Lung (tissue), 12 donors: ENCODE results near the gene CNNM4. TPM values are rescaled to one million over a fixed set of nuclear protein-coding genes. Genes with fewer than 3 reads are reported as not detected.

Experiments
- ATAC-seq: fragments of 200-7000 bp; cut with Tn5 transposase; one replicate; pipeline ENCODE4 v1.9.1; 2020; ENCODE audit warnings: moderate number of reproducible peaks; ENCODE audit not compliant: insufficient read depth, low FRiP score
- DNase-seq, 3 donors: peaks; one replicate each; pipeline ENCODE4 v3.0.0-alpha.2; 2013 to 2017
- H3K27ac ChIP-seq, 2 donors: one replicate each; pipeline ENCODE4 v1.5.1; 2013; ENCODE audit warnings: mild to moderate bottlenecking in 2 of 2, moderate library complexity in 2 of 2, control low read depth in 1 of 2, inconsistent platforms in 1 of 2, low read depth in 1 of 2, low read length in 1 of 2
- H3K27me3 ChIP-seq, 3 donors: one replicate each; pipeline ENCODE4 v1.5.1; 2013; ENCODE audit warnings: low read length in 2 of 3; ENCODE audit not compliant: control insufficient read depth in 3 of 3, insufficient read depth in 3 of 3
- H3K36me3 ChIP-seq, 4 donors: one replicate each; pipeline ENCODE4 v1.5.1; 2013; ENCODE audit warnings: low read length in 4 of 4, mild to moderate bottlenecking in 1 of 4, moderate library complexity in 1 of 4; ENCODE audit not compliant: control insufficient read depth in 4 of 4, insufficient read depth in 4 of 4
- H3K4me1 ChIP-seq, 5 donors: one replicate each; pipeline ENCODE4 v1.5.1; 2013; ENCODE audit warnings: low read length in 5 of 5, mild to moderate bottlenecking in 2 of 5, moderate library complexity in 1 of 5; ENCODE audit not compliant: control insufficient read depth in 5 of 5, insufficient read depth in 5 of 5
- H3K4me3 ChIP-seq: one replicate; pipeline ENCODE4 v1.5.1; 2013; ENCODE audit warnings: mild to moderate bottlenecking, control low read depth, moderate library complexity
- H3K9ac ChIP-seq, 2 donors: one replicate each; pipeline ENCODE4 v1.5.1; 2013; ENCODE audit warnings: low read length in 2 of 2, control low read depth in 1 of 2; ENCODE audit not compliant: insufficient read depth in 1 of 2
- H3K9me3 ChIP-seq, 4 donors: one replicate each; pipeline ENCODE4 v1.5.1; 2013; ENCODE audit warnings: low read length in 3 of 4, mild to moderate bottlenecking in 1 of 4, moderate library complexity in 1 of 4; ENCODE audit not compliant: control insufficient read depth in 4 of 4, insufficient read depth in 3 of 4
- WGBS, 2 donors: extraction: QIAGEN DNeasy Blood & Tissue Kit; methylation state at CpG; one replicate each; pipeline ENCODE4 v1.1.7; 2013; 5-methylcytosine and 5-hydroxymethylcytosine counted together
- polyA plus RNA-seq, 2 donors: library from polyadenylated mRNA; stranded (reverse); fragments of 200-250 nt; gene quantifications; one replicate each; pipeline ENCODE4 v1.2.1, GENCODE V29; 2013
- total RNA-seq, 2 donors: library from RNA; depleted of rRNA in 1 of 2; stranded (reverse); fragments of >200 nt in 1 of 2; gene quantifications; one replicate each; pipeline ENCODE4 v1.2.1, GENCODE V29; 2014 to 2021
- TF ChIP-seq, protein P1 (sequence below): IDR thresholded peaks from 2 replicates; pipeline ENCODE4 v1.5.1; 2012; ENCODE audit warnings: mild to moderate bottlenecking; ENCODE audit errors: control extremely low read depth, extremely low read depth
- donor health status: control.
- donor health status: control.
- donor health status: Bipolar disorder and iron deficiency.
- donor health status: healthy.
- donor health status: DM: yes; HTN: yes; CAD: no.

Gene CNNM4
- total and polyA plus RNA-seq, 4 donors: 4.0 to 19.8 (median 12.3) TPM

DNA sequence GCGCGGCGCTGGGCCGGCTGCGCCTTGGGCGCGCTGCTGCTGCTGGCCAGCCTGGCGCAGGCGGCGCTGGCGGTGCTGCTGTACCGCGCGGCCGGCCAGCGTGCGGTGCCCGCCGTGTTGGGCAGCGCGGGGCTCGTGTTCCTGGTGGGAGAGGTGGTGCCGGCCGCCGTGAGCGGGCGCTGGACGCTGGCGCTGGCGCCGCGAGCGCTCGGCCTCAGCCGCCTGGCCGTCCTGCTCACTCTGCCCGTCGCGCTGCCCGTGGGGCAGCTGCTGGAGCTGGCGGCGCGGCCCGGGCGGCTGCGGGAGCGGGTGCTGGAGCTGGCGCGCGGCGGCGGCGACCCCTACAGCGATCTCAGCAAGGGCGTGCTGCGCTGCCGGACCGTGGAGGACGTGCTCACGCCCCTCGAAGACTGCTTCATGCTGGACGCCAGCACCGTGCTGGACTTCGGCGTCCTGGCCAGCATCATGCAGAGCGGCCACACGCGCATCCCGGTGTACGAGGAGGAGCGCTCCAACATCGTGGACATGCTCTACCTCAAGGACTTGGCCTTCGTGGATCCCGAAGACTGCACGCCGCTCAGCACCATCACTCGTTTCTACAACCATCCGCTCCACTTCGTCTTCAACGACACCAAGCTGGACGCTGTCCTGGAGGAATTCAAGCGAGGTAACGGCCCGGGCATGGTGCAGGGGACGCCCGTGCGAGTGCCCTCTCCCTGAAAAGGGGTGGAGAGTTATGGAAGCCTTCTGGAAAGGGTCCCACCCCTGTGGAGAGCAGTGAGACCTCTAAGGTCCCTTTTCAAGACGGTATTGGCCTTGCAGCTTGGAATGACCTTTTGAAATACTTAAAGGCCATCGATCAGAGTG is 56.4 kb downstream of the CNNM4 start:
- H3K9ac ChIP-seq: no peak overlapping the region
- H3K27me3 ChIP-seq: no peaks in the 10 kb centered on the region
- peaks cover 0 to 14% (median 4%) of the 10 kb centered on the region in 4 donors for H3K36me3 ChIP-seq
- ATAC-seq: no peak
- H3K9me3 ChIP-seq: no peaks in the 10 kb centered on the region
- 3 to 7% methylated on average over 68 to 89 of the region's 89 CpGs for WGBS, 2 donors
- peak overlapping the region; percentile 89 for H3K4me3 ChIP-seq
- TF ChIP-seq, protein P1, sequence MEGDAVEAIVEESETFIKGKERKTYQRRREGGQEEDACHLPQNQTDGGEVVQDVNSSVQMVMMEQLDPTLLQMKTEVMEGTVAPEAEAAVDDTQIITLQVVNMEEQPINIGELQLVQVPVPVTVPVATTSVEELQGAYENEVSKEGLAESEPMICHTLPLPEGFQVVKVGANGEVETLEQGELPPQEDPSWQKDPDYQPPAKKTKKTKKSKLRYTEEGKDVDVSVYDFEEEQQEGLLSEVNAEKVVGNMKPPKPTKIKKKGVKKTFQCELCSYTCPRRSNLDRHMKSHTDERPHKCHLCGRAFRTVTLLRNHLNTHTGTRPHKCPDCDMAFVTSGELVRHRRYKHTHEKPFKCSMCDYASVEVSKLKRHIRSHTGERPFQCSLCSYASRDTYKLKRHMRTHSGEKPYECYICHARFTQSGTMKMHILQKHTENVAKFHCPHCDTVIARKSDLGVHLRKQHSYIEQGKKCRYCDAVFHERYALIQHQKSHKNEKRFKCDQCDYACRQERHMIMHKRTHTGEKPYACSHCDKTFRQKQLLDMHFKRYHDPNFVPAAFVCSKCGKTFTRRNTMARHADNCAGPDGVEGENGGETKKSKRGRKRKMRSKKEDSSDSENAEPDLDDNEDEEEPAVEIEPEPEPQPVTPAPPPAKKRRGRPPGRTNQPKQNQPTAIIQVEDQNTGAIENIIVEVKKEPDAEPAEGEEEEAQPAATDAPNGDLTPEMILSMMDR: no peak
- peak in 1 of 3 donors; percentile 21 for DNase-seq
- H3K27ac ChIP-seq: peak overlapping the region; percentile 4 to 94
- peaks cover 7 to 38% (median 23%) of the 10 kb centered on the region in 5 donors for H3K4me1 ChIP-seq

DNA sequence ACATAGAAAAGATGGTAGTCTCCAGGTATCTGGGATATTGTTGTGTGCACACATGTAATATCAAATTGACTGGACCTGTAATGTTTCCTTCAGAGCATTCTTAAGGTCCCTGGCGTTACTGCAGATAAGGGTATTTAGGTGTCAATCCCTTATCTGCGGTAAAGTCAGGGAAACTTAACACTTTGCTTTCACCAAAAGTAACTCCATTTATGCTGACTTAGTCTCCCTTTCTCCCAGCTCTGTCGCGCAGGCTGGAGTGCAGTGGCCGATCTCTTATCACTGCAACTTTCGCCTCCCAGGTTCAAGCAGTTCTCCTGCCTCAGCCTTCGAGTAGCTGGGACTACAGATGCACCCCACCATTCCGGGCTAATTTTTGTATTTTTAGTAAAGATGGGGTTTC is 57.2 kb downstream of the CNNM4 start:
- no peak overlapping the region for H3K27ac ChIP-seq
- no peak overlapping the region for H3K9ac ChIP-seq
- WGBS, 2 donors: 84 to 85% methylated on average over 8 of the region's 8 CpGs
- H3K4me3 ChIP-seq: no peak overlapping the region
- H3K9me3 ChIP-seq: no peaks in the 10 kb centered on the region
- H3K4me1 ChIP-seq: peaks cover 7 to 38% (median 23%) of the 10 kb centered on the region in 5 donors
- ATAC-seq (no peak), DNase-seq (no peak)
- no peaks in the 10 kb centered on the region for H3K27me3 ChIP-seq
- TF ChIP-seq, protein P1: no peak
- peaks cover 0 to 14% (median 5%) of the 10 kb centered on the region in 4 donors for H3K36me3 ChIP-seq

DNA sequence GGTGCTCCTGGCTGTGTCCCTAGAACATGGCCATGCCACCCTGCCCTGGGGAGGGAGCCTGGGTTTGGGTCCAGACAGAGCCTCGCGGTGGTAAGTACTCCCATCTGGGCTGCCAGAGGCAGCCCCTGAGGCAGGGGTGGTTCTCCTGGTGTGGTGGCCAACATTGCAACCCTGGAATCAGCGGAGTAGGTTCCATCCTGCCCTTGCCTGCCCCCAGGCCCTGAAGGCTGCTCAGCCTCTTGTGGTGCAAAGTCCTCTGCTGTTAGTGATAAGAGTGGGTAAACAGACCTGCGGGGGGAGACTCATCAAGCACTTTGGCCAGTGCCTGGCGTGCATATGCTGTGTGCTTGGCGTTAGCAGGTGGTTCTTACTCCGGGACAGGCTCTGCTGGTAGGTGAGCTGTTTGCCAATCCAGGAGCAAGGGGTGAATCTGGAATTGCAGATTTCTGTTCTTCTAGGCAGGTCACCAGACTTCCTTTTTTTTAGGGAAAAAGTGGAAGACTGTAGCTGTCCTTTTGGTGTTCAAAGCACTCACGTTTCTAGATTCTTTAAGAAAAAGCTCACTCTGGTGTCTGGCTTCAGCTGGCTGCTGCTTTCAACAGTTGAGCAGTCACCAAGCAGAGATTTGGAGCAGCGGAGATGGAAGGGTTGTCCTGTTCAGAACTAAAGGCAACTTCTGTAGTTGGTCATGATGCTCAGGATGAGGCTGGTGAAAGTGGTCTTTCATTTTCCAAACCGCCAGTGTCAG is 58.6 kb downstream of the CNNM4 start:
- peaks cover 8 to 43% (median 26%) of the 10 kb centered on the region in 5 donors for H3K4me1 ChIP-seq
- H3K27me3 ChIP-seq: no peaks in the 10 kb centered on the region
- peaks cover 0 to 14% (median 9%) of the 10 kb centered on the region in 4 donors for H3K36me3 ChIP-seq
- no peaks in the 10 kb centered on the region for H3K9me3 ChIP-seq
- 62 to 68% methylated on average over 10 of the region's 10 CpGs for WGBS, 2 donors
- ATAC-seq (no peak), DNase-seq (peak in 1 of 3 donors; percentile 36)
- peak overlapping the region in 1 of 2 donors; percentile 18 for H3K27ac ChIP-seq
- TF ChIP-seq, protein P1: no peak
- H3K9ac ChIP-seq: no peak overlapping the region
- no peak overlapping the region for H3K4me3 ChIP-seq
